OCI-LY1 (cell line): ENCODE results near the gene RMC1.
A peak's percentile ranks its signal among the peaks of the same experiment; 100 is the strongest.

Experiments used
- H2AFZ ChIP-seq: fragments of 200-600 bp; sonication (generic), shearing (Covaris generic); 2 replicates; pipeline ENCODE4 v1.6.0; 2014; ENCODE audit warnings: antibody characterized with exemption, mild to moderate bottlenecking, low read length
- H3F3A ChIP-seq: fragments of 200-600 bp; sonication (generic), shearing (Covaris generic); 2 replicates; pipeline ENCODE4 v1.6.0; 2014; ENCODE audit warnings: mild to moderate bottlenecking, antibody characterized with exemption, low read length, moderate library complexity; ENCODE audit not compliant: insufficient read depth
- H3K27ac ChIP-seq: fragments of 200-600 bp; sonication (generic); 2 replicates; pipeline ENCODE4 v1.5.1; 2014; ENCODE audit warnings: low read length, mixed run types, mild to moderate bottlenecking, low read depth; ENCODE audit not compliant: poor library complexity, severe bottlenecking
- H3K27me3 ChIP-seq: fragments of 200-600 bp; sonication (generic); 2 replicates; pipeline ENCODE4 v1.6.0; 2014; ENCODE audit warnings: antibody characterized with exemption, mild to moderate bottlenecking, low read length, moderate library complexity; ENCODE audit not compliant: insufficient read depth
- H3K36me3 ChIP-seq: fragments of 200-600 bp; sonication (generic); 2 replicates; pipeline ENCODE4 v1.6.1; 2014; ENCODE audit warnings: mild to moderate bottlenecking, antibody characterized with exemption, low read length, moderate library complexity, mixed read lengths; ENCODE audit not compliant: insufficient read depth
- H3K4me1 ChIP-seq: fragments of 200-600 bp; sonication (generic); 2 replicates; pipeline ENCODE4 v1.5.1; 2014; ENCODE audit warnings: mild to moderate bottlenecking, low read length, moderate library complexity; ENCODE audit not compliant: insufficient read depth, severe bottlenecking
- H3K4me2 ChIP-seq: fragments of 200-600 bp; sonication (generic), shearing (Covaris generic); 2 replicates; pipeline ENCODE4 v1.6.1; 2014; ENCODE audit warnings: low read length
- H3K4me3 ChIP-seq: fragments of 200-600 bp; sonication (generic); 2 replicates; pipeline ENCODE4 v1.5.1; 2014; ENCODE audit warnings: low read length, low read depth, mild to moderate bottlenecking, mixed read lengths; ENCODE audit not compliant: poor library complexity, severe bottlenecking
- H3K79me2 ChIP-seq: fragments of 200-600 bp; shearing (Covaris generic); 2 replicates; pipeline ENCODE4 v1.6.1; 2016; ENCODE audit warnings: mixed run types, low read length, mixed read lengths; ENCODE audit not compliant: insufficient read depth
- H3K9ac ChIP-seq: fragments of 200-600 bp; sonication (generic), shearing (Covaris generic); 2 replicates; pipeline ENCODE4 v1.6.1; 2014; ENCODE audit warnings: mild to moderate bottlenecking, low read length, mixed read lengths
- H3K9me2 ChIP-seq: fragments of 200-600 bp; sonication (generic), shearing (Covaris generic); 2 replicates; pipeline ENCODE4 v1.6.1; 2014; ENCODE audit warnings: low read depth, mild to moderate bottlenecking, low read length, mixed read lengths
- H3K9me3 ChIP-seq: fragments of 200-600 bp; shearing (Covaris generic); 2 replicates; pipeline ENCODE4 v1.6.1; 2014; ENCODE audit warnings: low read length, mixed read lengths
- H4K20me1 ChIP-seq: fragments of 200-600 bp; sonication (generic), shearing (Covaris generic); 2 replicates; pipeline ENCODE4 v1.6.0; 2016; ENCODE audit warnings: mild to moderate bottlenecking, low read length; ENCODE audit not compliant: insufficient read depth
- CTCF ChIP-seq: fragments of 200-600 bp; sonication (generic), shearing (Covaris generic); IDR thresholded peaks from 2 replicates; pipeline ENCODE4 v1.5.1; 2017; ENCODE audit warnings: mild to moderate bottlenecking, antibody characterized with exemption, low read length, moderate library complexity, mixed read lengths
- EZH2 ChIP-seq: fragments of 200-600 bp; sonication (generic), shearing (Covaris generic); IDR thresholded peaks from 2 replicates; pipeline ENCODE4 v1.8.0; 2017; ENCODE audit warnings: borderline replicate concordance, mixed run types, mild to moderate bottlenecking, antibody characterized with exemption, low read length, moderate library complexity, mixed read lengths

Gene RMC1

GRCh38 chr18:23503038-23503962 is at the start of gene RMC1:
Gene RMC1, plus strand, starts transcription at chr18:23503511. Its CDS starts 108 bp downstream, at chr18:23503619.
- Histone ChIP-seq H3K4me3 (peak within 1 kb of the TSS; percentile 97), H3K4me2 (peak within 1 kb of the TSS; percentile 89), H2AFZ (no peak within 1 kb of the TSS), H3K79me2 (peaks cover 20% of the 10 kb centered on the region), H3K27ac (peak within 1 kb of the TSS; percentile 77), H3K27me3 (no peaks in the 10 kb centered on the region), H3K9me3 (no peaks in the 10 kb centered on the region), H3K4me1 (peaks cover 65% of the 10 kb centered on the region), H3F3A (no peaks in the 10 kb centered on the region), H3K9me2 (no peaks in the 10 kb centered on the region), H3K9ac (peak within 1 kb of the TSS; percentile 89), H4K20me1 (no peaks in the 10 kb centered on the region), H3K36me3 (peaks cover 22% of the 10 kb centered on the region; the same call in 1 of the 2 replicates)
- peak; percentile 36; the same call in 1 of the 2 replicates for TF ChIP-seq CTCF
- no peak for TF ChIP-seq EZH2

- no peak for TF ChIP-seq EZH2
- no peak for TF ChIP-seq CTCF
- peak overlapping the region; percentile 79 for H3K9ac ChIP-seq
- H3K4me1 ChIP-seq, result peaks cover 47% of the 10 kb centered on the region
These were observed 49.6 kb upstream of the RMC1 start for GRCh38 chr18:23453680-23454058.

GRCh38 chr18:23456835-23457234 is 46.5 kb upstream of the RMC1 start:
- Histone ChIP-seq H3K36me3 (peaks cover 15% of the 10 kb centered on the region; the same call in 1 of the 2 replicates), H3K27ac (no peak overlapping the region), H3K4me1 (peaks cover 40% of the 10 kb centered on the region), H2AFZ (no peak overlapping the region), H3K79me2 (peaks cover 78% of the 10 kb centered on the region), H3K9me3 (no peaks in the 10 kb centered on the region), H3K9ac (no peak overlapping the region), H3K4me2 (no peak overlapping the region), H3K27me3 (no peaks in the 10 kb centered on the region), H3K9me2 (no peaks in the 10 kb centered on the region), H3K4me3 (no peak overlapping the region), H4K20me1 (peaks cover 2% of the 10 kb centered on the region; the same call in 1 of the 2 replicates), H3F3A (no peaks in the 10 kb centered on the region)
- TF ChIP-seq EZH2 (no peak), CTCF (no peak)

More at GRCh38 chr18:23453680-23454058, 49.6 kb upstream of the RMC1 start:
- peak overlapping the region; percentile 80 for H3K4me3 ChIP-seq
- no peaks in the 10 kb centered on the region; the same call in 1 of the 2 replicates for H4K20me1 ChIP-seq
- H3K79me2 ChIP-seq, result peaks cover 49% of the 10 kb centered on the region
- no peaks in the 10 kb centered on the region for H3F3A ChIP-seq
- H3K27me3 ChIP-seq, result no peaks in the 10 kb centered on the region
- H3K9me3 ChIP-seq, result no peaks in the 10 kb centered on the region
- H2AFZ ChIP-seq, result no peak overlapping the region
- peaks cover 7% of the 10 kb centered on the region; the same call in 1 of the 2 replicates for H3K36me3 ChIP-seq
- H3K27ac ChIP-seq, result peak overlapping the region; percentile 8
- no peaks in the 10 kb centered on the region for H3K9me2 ChIP-seq
- H3K4me2 ChIP-seq, result peak overlapping the region; percentile 77
